Cardiac muscle cell (in vitro differentiated cells and primary cell): ENCODE measurements around the gene UQCC5. TPM values are rescaled to one million over a fixed set of nuclear protein-coding genes. Genes with fewer than 3 reads are reported as not detected.

Experiments used
- DNase-seq, 2 donors: peaks; one replicate each; pipeline versions ENCODE4 v3.0.0 to v3.0.0-alpha.2; 2010 to 2017; ENCODE audit warnings: low read depth in 1 of 2, low spot score in 1 of 2
- H3K27ac ChIP-seq: fragments of 200-600 bp; sonication (generic); 2 replicates; pipeline ENCODE4 v1.5.1; 2016
- H3K27me3 ChIP-seq: fragments of 200-600 bp; sonication (generic); 2 replicates; pipeline ENCODE4 v1.6.0; 2016; ENCODE audit warnings: control low read depth
- H3K36me3 ChIP-seq: fragments of 200-600 bp; sonication (generic); 2 replicates; pipeline ENCODE4 v1.5.1; 2016; ENCODE audit warnings: control low read depth
- H3K4me1 ChIP-seq: fragments of 200-600 bp; sonication (generic); 2 replicates; pipeline ENCODE4 v1.8.1; 2017; ENCODE audit warnings: low read depth, mild to moderate bottlenecking, mixed run types
- H3K4me3 ChIP-seq: fragments of 200-600 bp; sonication (generic); 2 replicates; pipeline ENCODE4 v1.5.1; 2016; ENCODE audit warnings: mild to moderate bottlenecking
- H3K9me3 ChIP-seq: fragments of 200-600 bp; sonication (generic); 2 replicates; pipeline ENCODE4 v1.5.1; 2017; ENCODE audit warnings: low read depth, mild to moderate bottlenecking, control low read depth
- CTCF ChIP-seq: IDR thresholded peaks from 2 replicates; pipeline ENCODE4 v1.5.1; 2012; ENCODE audit warnings: low read depth, mild to moderate bottlenecking, low read length
- polyA plus RNA-seq: library from polyadenylated mRNA; unstranded; fragments of >200 nt; fragmentation: Nextera tagmentation; extraction: Ambion mirVana; gene quantifications from 2 replicates; pipeline ENCODE4 v1.2.1, GENCODE V29; 2016
- total RNA-seq: library from RNA; depleted of rRNA; stranded (reverse); fragments of >200 nt; gene quantifications from 2 replicates; pipeline ENCODE4 v1.2.3, GENCODE V29; 2016

Gene UQCC5
- total and polyA plus RNA-seq, 2 experiments from 2014 or later = 1.0 to 89.3 TPM

DNA sequence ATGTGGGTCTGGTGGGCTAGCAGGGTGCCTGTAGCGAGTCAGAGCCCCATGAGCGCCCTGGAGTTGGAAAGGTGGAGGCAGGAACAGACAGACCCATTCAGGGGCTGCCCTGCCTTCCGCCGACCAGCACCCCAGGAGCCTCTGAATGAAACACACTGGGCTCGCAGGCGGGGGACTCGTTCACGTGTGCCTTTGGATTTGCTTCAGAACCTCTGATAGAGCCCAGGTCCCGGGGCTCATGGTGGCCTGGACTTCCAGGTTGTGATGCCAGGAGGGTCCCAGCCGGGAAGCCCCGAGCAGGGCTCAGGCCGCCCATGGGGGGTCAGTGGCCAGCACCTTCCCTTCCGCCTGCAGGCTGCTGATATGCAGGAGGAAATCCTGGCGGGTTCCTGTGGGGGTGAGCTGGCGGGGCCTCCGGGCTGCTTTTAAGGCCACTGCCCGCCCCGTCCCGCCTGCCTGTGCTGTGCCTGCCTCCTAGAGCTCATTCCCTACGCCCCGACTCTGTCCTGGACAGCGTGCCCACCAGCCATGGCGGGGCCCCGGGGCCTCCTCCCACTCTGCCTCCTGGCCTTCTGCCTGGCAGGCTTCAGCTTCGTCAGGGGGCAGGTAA lies 41.4 kb upstream of the UQCC5 start, which contains the start of gene STAB1:
TSS of gene STAB1 (plus strand) at position 453 of the 610 bp plus-strand sequence. CDS start at position 529, 76 bp downstream.
- H3K9me3 ChIP-seq = no peaks in the 10 kb centered on the region
- no peak within 1 kb of the TSS for H3K4me3 ChIP-seq
- no peaks in the 10 kb centered on the region for H3K27me3 ChIP-seq
- DNase-seq = peak in 1 of 2 donors; percentile 38
- H3K27ac ChIP-seq = peak within 1 kb of the TSS; percentile 55
- no peak for TF ChIP-seq CTCF
- H3K4me1 ChIP-seq = no peaks in the 10 kb centered on the region
- H3K36me3 ChIP-seq = peaks cover 34% of the 10 kb centered on the region

GRCh38 chr3:52495777-52496602 lies 40.4 kb upstream of the UQCC5 start:
- Histone ChIP-seq H3K9me3 (no peaks in the 10 kb centered on the region), H3K36me3 (peaks cover 24% of the 10 kb centered on the region), H3K4me3 (no peak overlapping the region), H3K27ac (no peak overlapping the region), H3K4me1 (no peaks in the 10 kb centered on the region), H3K27me3 (no peaks in the 10 kb centered on the region)
- no peak for TF ChIP-seq CTCF
- peak in 1 of 2 donors; percentile 60 for DNase-seq

DNA sequence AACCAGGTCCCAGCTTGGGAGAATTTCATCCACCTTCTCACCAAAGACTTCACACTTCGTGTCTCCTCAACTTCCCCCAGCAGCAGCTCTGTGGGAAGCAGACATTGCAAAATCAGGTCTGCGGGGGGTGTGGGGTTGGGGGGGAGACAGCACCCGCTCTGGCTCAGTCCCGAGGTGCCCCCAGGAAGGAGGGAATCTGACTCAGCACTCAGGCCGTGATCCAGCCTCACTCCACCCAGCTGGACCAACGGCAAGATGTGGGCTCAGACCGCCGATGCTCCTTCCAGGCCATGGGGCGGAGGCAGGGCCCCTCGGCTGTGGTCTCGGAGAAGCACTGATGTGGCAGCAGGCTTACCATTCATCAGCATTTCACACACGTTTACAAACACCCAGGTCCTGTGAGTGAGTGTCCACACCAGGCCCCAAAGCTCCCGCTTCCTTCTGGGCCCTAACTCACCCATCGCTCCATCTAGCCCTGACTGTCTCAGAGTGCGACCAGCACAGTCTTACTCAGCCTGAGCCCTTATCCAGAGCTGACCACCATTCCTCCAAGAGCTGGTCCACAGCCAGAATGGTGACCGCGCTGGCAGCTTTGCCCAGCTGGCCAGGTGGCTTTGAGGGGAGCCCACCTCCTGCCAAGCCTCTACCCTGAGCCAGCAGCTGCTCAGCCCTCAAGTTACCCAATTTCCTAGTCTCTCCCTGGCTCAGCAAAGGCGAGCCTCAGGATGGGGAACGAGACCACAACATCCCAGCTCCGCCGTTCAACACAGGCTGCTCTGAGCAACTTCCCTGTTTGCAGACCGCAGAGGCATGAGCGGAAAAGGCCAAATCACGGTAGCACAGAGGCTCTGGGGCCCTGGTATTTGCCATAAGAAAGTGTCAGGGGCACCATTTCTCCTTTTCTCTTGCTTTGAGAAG lies 38.0 kb upstream of the UQCC5 start:
- Histone ChIP-seq H3K36me3 (peaks cover under 1% of the 10 kb centered on the region), H3K27ac (no peak overlapping the region), H3K9me3 (no peaks in the 10 kb centered on the region), H3K27me3 (no peaks in the 10 kb centered on the region), H3K4me3 (no peak overlapping the region), H3K4me1 (no peaks in the 10 kb centered on the region)
- peak in 1 of 2 donors; percentile 94 for DNase-seq
- TF ChIP-seq CTCF = no peak

GRCh38 chr3:52501046-52501445 lies 35.4 kb upstream of the UQCC5 start:
- no peak overlapping the region for H3K4me3 ChIP-seq
- H3K27ac ChIP-seq = no peak overlapping the region
- no peaks in the 10 kb centered on the region for H3K36me3 ChIP-seq
- TF ChIP-seq CTCF = no peak
- DNase-seq = no peak
- no peaks in the 10 kb centered on the region for H3K27me3 ChIP-seq
- no peaks in the 10 kb centered on the region for H3K4me1 ChIP-seq
- H3K9me3 ChIP-seq = no peaks in the 10 kb centered on the region

DNA sequence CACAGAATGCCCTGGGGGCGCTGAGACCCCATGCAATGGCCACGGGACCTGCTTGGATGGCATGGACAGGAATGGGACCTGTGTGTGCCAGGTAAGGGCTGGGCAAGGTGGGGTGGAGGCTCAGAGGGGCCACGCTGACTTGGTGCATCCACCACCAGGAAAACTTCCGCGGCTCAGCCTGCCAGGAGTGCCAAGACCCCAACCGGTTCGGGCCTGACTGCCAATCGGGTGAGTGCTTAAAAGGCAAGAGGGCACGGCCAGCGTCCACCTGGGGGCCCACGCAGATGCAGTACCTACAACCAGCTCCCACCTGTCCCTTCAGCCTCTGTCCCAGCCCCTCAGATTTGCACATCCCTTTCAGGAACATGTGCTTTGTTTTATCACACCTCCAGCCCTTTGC lies 34.4 kb upstream of the UQCC5 start:
- no peak overlapping the region for H3K4me3 ChIP-seq
- no peaks in the 10 kb centered on the region for H3K36me3 ChIP-seq
- no peak overlapping the region for H3K27ac ChIP-seq
- no peaks in the 10 kb centered on the region for H3K9me3 ChIP-seq
- no peak for TF ChIP-seq CTCF
- DNase-seq = no peak
- H3K4me1 ChIP-seq = no peaks in the 10 kb centered on the region
- no peaks in the 10 kb centered on the region for H3K27me3 ChIP-seq
